Heart right ventricle (tissue), 16 donors: ENCODE results near the gene CMC2. TPM values are rescaled to one million over a fixed set of nuclear protein-coding genes. Genes with fewer than 3 reads are reported as not detected.

ENCODE experiments used
- ATAC-seq, 8 donors: fragments of 200-7000 bp; cut with Tn5 transposase; one replicate each; pipeline ENCODE4 v1.9.1; 2020; ENCODE audit warnings: mild to moderate bottlenecking in 8 of 8, moderate library complexity in 8 of 8, moderate number of reproducible peaks in 1 of 8
- DNase-seq, 2 donors: peaks; one replicate each; pipeline ENCODE4 v3.0.0-alpha.2; 2020
- H3K27ac ChIP-seq, 10 donors: fragments of 200-600 bp; sonication (generic) in 2 of 10; one replicate each; pipeline versions ENCODE4 v1.5.0 to v1.8.0; 2020 to 2022; ENCODE audit warnings: mild to moderate bottlenecking in 3 of 10
- H3K27me3 ChIP-seq, 7 donors: fragments of 200-600 bp; one replicate each; pipeline ENCODE4 v1.8.0; 2021 to 2022; ENCODE audit warnings: mild to moderate bottlenecking in 2 of 7
- H3K36me3 ChIP-seq, 9 donors: fragments of 200-600 bp; sonication (generic) in 1 of 9; one replicate each; pipeline versions ENCODE4 v1.5.0 to v1.8.0; 2020 to 2022; ENCODE audit warnings: mild to moderate bottlenecking in 2 of 9
- H3K4me1 ChIP-seq, 9 donors: fragments of 200-600 bp; sonication (generic) in 1 of 9; one replicate each; pipeline versions ENCODE4 v1.5.0 to v1.8.0; 2020 to 2022; ENCODE audit warnings: mild to moderate bottlenecking in 4 of 9
- H3K4me3 ChIP-seq, 10 donors: fragments of 200-600 bp; sonication (generic) in 2 of 10; one replicate each; pipeline versions ENCODE4 v1.5.0 to v1.8.0; 2020 to 2022; ENCODE audit warnings: mild to moderate bottlenecking in 7 of 10, moderate library complexity in 2 of 10
- H3K9me3 ChIP-seq, 11 donors: fragments of 200-600 bp in 10 of 11; sonication (generic) in 2 of 11; one replicate each; pipeline versions ENCODE4 v1.5.0 to v1.8.0; 2013 to 2022; ENCODE audit warnings: mild to moderate bottlenecking in 2 of 11, control low read depth in 1 of 11, moderate library complexity in 1 of 11
- CTCF ChIP-seq, 9 donors: fragments of 200-600 bp; sonication (generic) in 2 of 9; IDR thresholded peaks; one replicate each; pipeline versions ENCODE4 v1.5.0 to v1.8.0; 2021 to 2022; ENCODE audit warnings: antibody characterized with exemption in 9 of 9, mild to moderate bottlenecking in 5 of 9, moderate library complexity in 1 of 9
- WGBS, 2 donors: extraction: QIAGEN DNeasy Blood & Tissue Kit; methylation state at CpG; one replicate each; pipeline ENCODE4 v1.1.7; 2013; ENCODE audit warnings: inconsistent platforms in 1 of 2; 5-methylcytosine and 5-hydroxymethylcytosine counted together
- intact Hi-C, 10 donors: fragments of 100-400 bp; cut with DNase I; formaldehyde crosslinking; loops; one replicate each; pipeline versions ENCODE4 v1.11.1 to v1.14.2; 2022
- polyA plus RNA-seq, 2 donors: library from polyadenylated mRNA; stranded (reverse); fragments of 200-250 nt; gene quantifications; one replicate each; pipeline ENCODE4 v1.2.3, GENCODE V29; 2013
- total RNA-seq, 10 donors: library from RNA; stranded (reverse); fragmentation: NEBNext Ultra II Directional in 3 of 10; extraction: Animal tissue kit (Norgen Biotek cat#: 25700) in 3 of 10; gene quantifications; one replicate each; pipeline versions ENCODE4 v1.2.1 to v1.2.4, GENCODE V29; 2021 to 2023
- donor health status: Arrhythmogenic right ventricular cardiomyopathy.
- donor health status: ischemic (EF 13 %, LVEDD 7.1; RV severe dilation, severe dysfunction).
- donor health status: healthy with polysubstance abuse.
- donor health status: DM: no; HTN: yes; CAD: no.
- donor health status: DM: no; HTN: no; CAD: no.
- donor health status: ischemic (EF 25% LVEDD 6.9; RV normal size, moderate dysfunction).
- donor health status: ischemic (EF 25% LVEDD 5.7; RV mildly dilated, moderate dysfunction).
- donor health status: healthy.
- donor health status: DM: yes; HTN: yes; CAD: no.
- donor health status: Ischemic cardiomyopathy.
- donor health status: ischemic (EF 35%, LVEDD 5.7; RV mildly dilated, moderate dysfunction).
- donor health status: nonischemic (EF 11% LVEDD 7.7; RV severe dilation, severe dysfunction).
- donor health status: DM: yes; HTN: yes; CAD: no.
- donor health status: PGD.
- donor health status: ischemic (EF 29% LVEDD 5.4; RV normal size, mild dysfunction).
- donor health status: nonischemic (EF 23%, LVEDD 6.1; RV moderate dilation, normal function).

The CMC2 gene
- total and polyA plus RNA-seq, 12 donors: 84.3 to 341 (median 121) TPM

- ATAC-seq: no peak
- Histone ChIP-seq H3K9me3 (no peaks in the 10 kb centered on the region), H3K36me3 (peaks cover 0 to 27% (median 8%) of the 10 kb centered on the region in 9 donors), H3K4me3 (no peak overlapping the region), H3K27me3 (no peaks in the 10 kb centered on the region), H3K4me1 (peaks cover 0 to 24% (median 11%) of the 10 kb centered on the region in 9 donors), H3K27ac (no peak overlapping the region)
- intact Hi-C loops: loop anchor here in 1 of 10 donors (10.0 kb wide), 1 partner anchor 50 kb away; no protein-coding TSS in a partner anchor
- no peak for TF ChIP-seq CTCF (IDR thresholded peaks at IDR 0.05)
- no peak for DNase-seq
- whole genome bisulfite sequencing, 2 donors: 89% methylated on average over 6 of the region's 6 CpGs
These were observed 22.4 kb downstream of the CMC2 start for GRCh38 chr16:80984124-80984892.

GRCh38 chr16:80982646-80983045 lies 24.0 kb downstream of the CMC2 start:
- H3K27ac ChIP-seq: no peak overlapping the region
- no peaks in the 10 kb centered on the region for H3K27me3 ChIP-seq
- intact Hi-C loops: loop anchor here in 1 of 10 donors (10.0 kb wide), 1 partner anchor 48 kb away; no protein-coding TSS in a partner anchor
- no peak overlapping the region for H3K4me3 ChIP-seq
- DNase-seq: no peak
- TF ChIP-seq CTCF (IDR thresholded peaks at IDR 0.05): no peak
- no peak for ATAC-seq
- H3K4me1 ChIP-seq: peaks cover 0 to 24% (median 11%) of the 10 kb centered on the region in 9 donors
- H3K36me3 ChIP-seq: peaks cover 0 to 37% (median 8%) of the 10 kb centered on the region in 9 donors
- H3K9me3 ChIP-seq: no peaks in the 10 kb centered on the region
- 74% methylated on average over 4 of the region's 4 CpGs for WGBS, 2 donors

- H3K27me3 ChIP-seq: no peaks in the 10 kb centered on the region
- no peaks in the 10 kb centered on the region for H3K9me3 ChIP-seq
- TF ChIP-seq CTCF (IDR thresholded peaks at IDR 0.05): no peak
- H3K4me1 ChIP-seq: peaks cover 0 to 14% (median 3%) of the 10 kb centered on the region in 9 donors
- H3K27ac ChIP-seq: no peak overlapping the region
- H3K36me3 ChIP-seq: peaks cover 0 to 49% (median 8%) of the 10 kb centered on the region in 9 donors
- no peak for DNase-seq
- ATAC-seq: peak in 1 of 8 donors; percentile 51
- intact Hi-C loops: loop anchor here in 1 of 10 donors (10.0 kb wide), 1 partner anchor 46 kb away; no protein-coding TSS in a partner anchor
- no peak overlapping the region for H3K4me3 ChIP-seq
These were observed 25.6 kb downstream of the CMC2 start for GRCh38 chr16:80981103-80981502.

GRCh38 chr16:80976946-80977345 lies 29.7 kb downstream of the CMC2 start:
- H3K36me3 ChIP-seq: peaks cover 0 to 67% (median 8%) of the 10 kb centered on the region in 9 donors
- intact Hi-C loops: no loop called here

More at GRCh38 chr16:80976946-80977345, 29.7 kb downstream of the CMC2 start:
- no peak for TF ChIP-seq CTCF (IDR thresholded peaks at IDR 0.05)
- Histone ChIP-seq H3K4me1 (peaks cover 0 to 24% (median 6%) of the 10 kb centered on the region in 9 donors), H3K27me3 (no peaks in the 10 kb centered on the region), H3K9me3 (no peaks in the 10 kb centered on the region), H3K27ac (no peak overlapping the region), H3K4me3 (no peak overlapping the region)
- no peak for ATAC-seq
- no peak for DNase-seq
- 98% methylated on average over 1 of the region's 1 CpG for WGBS, 2 donors
